ENCODE results near the gene MLEC.

The MLEC gene, protein sequence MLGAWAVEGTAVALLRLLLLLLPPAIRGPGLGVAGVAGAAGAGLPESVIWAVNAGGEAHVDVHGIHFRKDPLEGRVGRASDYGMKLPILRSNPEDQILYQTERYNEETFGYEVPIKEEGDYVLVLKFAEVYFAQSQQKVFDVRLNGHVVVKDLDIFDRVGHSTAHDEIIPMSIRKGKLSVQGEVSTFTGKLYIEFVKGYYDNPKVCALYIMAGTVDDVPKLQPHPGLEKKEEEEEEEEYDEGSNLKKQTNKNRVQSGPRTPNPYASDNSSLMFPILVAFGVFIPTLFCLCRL

DNA sequence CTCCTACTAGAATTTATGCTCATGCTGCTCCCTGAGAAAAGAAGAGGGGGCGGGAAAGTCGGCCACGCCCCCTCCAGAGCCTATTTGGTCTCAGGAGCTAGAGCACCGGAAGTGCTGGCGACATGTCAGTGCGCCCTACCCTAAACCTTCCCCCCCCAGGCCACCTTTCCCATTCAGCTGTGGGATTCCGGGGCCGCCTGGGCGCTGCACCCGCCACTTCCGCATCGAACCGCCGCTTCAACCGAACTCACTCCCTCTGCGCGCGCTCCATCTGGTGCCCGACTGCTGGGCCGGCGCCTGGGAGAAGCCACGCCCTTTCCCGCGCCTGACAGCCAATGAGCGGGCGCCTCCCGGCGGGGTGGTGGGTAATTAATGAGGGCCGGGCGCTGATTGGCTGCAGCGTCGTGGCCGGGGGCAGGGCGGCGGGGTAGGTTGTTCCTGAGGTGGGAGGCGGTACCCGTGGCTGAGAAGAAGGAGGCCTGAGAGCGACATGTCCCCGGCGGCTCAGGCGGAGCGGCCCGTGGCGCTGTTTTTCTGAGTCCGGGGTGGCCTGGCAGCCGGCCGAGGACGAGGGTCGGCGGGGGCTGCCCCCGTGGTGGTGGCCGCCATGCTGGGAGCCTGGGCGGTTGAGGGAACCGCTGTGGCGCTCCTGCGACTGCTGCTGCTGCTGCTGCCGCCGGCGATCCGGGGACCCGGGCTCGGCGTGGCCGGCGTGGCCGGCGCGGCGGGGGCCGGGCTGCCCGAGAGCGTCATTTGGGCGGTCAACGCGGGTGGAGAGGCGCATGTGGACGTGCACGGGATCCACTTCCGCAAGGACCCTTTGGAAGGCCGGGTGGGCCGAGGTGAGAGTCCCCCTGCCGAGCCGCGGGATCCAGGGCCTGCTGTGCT is at the start of gene MLEC:
MLEC (plus strand) TSS at position 460 of the 888 bp plus-strand sequence; CDS start at position 608, 148 bp downstream.
- peak; percentile 94 for DNase-seq

DNA sequence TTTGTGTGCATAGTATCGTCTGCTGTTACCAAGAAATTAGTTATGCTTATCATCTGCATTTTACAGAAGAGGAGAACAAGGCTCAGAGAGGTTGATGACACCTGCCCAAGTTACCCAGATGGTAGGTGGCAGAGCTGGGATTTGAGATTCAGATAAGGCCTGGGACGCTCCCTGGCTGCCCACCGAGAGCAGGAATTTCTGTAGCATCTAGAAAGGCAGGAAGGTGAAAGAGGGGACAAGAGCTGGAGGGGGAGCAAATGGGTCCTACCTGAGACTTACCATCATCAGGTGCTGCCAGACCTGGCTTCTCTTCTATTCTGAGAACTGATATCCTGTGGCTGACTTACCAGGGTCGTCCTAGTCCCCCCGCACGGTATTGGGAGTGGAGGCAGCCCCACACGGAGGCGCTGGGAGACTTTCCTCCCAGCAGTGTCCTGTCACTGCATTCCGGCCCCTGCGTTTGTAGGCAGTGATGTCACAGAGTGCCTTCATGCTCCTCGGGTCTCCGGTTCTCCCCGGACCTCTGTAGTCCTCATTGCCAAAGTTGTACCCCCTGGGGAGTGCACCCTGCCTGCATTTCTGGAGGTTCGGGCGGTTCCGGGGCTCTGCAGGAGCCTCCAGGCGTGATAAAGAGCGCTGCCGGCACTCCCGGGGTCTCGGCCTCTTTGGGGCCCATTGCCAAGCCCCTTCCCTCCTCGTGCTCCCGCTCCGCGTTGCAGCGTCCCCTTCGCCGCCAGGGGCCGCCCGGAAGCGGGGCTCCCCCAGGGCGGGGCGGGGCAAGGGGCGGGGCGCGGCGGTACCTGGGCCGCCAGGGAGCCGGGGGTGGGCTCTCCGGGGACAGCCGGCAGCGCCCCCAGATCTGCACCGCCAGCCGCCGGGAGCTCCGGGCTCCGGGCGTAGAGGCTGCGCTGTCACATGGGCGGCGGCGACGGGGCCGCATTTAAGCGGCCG is 46.9 kb upstream of the MLEC start, which contains the start of gene CABP1:
CABP1 (plus strand) TSS at position 856 of the 951 bp plus-strand sequence; CDS start at position 916, 60 bp downstream.
- DNase-seq: no peak

DNA sequence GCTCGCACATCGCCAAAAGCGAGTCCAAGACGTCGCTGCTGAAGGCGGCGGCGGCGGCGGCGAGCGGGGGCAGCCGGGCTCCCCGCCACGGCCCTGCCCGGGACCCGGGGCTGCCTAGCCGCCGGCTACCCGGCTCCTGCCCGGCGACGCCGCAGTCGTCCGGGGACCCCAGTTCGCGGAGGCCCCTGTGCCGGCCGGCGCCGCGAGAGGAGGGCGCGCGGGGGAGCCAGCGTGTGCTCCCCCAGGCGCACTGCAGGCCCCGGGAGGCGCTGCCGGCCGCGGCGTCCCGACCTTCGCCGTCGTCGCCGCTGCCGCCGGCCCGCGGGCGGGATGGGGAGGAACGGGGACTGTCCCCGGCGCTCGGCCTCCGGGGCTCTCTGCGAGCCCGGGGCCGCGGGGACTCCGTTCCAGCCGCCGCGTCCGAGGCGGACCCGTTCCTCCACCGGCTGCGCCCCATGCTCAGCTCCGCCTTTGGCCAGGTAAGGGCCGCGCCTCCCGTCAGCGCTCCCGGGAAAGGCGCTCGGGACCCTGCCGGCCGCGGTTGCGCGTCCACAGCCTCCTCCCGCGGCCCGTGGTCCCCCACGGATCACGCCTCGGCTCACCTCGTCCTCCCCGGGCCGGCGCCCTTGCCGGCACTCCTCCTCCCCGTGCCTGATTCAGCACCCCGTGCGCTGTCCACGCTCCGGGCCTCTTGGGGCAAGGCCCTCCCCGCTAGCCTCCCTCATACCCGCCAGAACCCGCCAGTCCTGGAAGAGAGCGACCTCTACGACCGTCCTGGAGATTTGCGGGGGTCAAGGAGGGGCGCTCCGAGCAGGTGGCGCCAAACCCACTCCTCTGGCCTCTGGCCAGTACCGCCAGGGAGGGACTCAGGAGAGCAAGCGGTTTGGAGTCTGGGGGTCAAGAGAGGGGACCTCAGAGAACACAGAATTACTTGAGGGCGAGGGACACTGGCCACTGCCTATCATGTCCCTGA is 45.8 kb upstream of the MLEC start:
- no peak for DNase-seq

DNA sequence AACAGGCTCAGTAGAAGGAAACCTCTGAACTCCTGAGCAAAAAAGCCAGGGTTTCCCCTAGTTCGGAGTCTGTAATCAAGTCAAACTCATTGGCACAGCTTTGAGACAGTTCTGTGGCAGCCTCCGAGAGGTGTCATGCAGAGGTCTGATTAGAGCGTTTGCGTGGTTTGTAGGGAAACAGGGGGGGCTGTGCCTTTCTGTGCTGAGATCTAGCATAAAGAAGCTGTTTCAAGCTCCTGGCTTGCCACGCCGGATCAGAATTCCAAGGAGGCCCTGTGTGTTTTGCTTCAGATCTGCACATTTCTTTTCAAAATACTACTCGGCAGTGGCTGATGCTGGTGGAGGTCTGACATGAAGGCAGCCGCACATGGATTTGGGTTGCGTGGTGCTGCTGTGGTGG is 44.8 kb upstream of the MLEC start:
- DNase-seq: no peak

- no peak for DNase-seq
Measured at GRCh38 chr12:120642826-120643225, 44.1 kb upstream of the MLEC start.

DNA sequence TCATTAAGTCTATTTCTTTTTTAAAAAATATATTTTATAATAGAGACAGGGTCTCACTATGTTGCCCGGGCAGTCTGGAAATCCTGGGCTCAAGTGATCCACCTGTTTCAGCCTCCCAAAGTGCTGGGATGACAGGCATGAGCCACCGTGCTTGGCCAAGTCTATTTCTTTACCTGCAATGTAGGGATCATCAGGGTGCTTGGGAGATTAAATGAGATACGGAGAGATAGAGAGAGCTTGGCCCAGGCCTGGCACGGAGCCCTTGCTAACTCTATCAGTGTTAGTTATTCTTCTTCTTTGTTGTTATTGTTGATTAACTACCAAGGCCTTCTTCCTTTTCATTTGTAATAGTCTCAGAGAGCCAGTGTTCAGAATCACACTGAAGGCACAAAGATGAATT is 43.4 kb upstream of the MLEC start:
- no peak for DNase-seq

DNA sequence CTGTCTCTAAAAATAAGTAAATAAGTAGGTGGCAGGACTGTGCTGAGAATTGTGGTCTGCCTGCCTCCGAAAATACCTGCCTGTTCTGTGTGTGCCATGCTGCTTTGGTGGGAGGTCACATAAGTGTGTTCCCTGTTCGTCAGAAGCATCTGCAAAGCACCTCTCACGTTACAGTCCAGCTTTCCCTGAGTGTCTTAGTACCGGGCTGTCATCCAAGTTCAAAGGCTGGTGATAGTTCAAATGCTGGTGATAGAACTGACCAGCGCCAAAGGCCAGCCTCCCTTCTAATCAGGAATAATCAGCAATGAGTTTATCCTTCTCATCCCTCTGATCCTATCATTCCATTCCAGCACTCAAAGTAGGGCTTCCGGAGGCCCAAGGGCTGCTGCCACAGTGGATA is 40.9 kb upstream of the MLEC start:
- no peak for DNase-seq

GRCh38 chr12:120647375-120647755 is 39.6 kb upstream of the MLEC start:
- DNase-seq: no peak

GRCh38 chr12:120649442-120650232 is 37.3 kb upstream of the MLEC start:
- DNase-seq: no peak

DNA sequence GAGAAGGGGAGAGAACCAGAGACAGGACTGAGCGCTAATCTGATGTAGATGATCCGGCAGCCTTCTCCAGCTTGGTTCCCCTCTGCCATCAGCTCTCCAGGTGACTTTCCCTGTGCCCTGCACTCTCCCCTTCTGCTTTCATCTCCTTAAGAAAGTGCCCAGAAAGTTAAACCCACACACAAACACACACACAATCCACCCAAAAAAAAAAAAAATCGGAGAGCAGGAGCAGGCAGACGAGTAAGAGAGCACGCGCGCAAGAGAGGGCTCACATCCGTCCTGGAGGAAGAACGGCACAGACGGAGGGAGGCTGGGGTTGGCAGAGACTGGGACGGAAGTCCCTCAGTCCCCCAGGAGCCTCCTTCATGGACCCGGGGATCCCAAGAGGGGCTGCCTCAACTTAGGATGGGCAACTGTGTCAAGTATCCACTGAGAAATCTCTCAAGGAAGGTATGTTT is 36.7 kb upstream of the MLEC start:
- no peak for DNase-seq

- no peak for DNase-seq
Measured at GRCh38 chr12:120651821-120652220, 35.1 kb upstream of the MLEC start.

DNA sequence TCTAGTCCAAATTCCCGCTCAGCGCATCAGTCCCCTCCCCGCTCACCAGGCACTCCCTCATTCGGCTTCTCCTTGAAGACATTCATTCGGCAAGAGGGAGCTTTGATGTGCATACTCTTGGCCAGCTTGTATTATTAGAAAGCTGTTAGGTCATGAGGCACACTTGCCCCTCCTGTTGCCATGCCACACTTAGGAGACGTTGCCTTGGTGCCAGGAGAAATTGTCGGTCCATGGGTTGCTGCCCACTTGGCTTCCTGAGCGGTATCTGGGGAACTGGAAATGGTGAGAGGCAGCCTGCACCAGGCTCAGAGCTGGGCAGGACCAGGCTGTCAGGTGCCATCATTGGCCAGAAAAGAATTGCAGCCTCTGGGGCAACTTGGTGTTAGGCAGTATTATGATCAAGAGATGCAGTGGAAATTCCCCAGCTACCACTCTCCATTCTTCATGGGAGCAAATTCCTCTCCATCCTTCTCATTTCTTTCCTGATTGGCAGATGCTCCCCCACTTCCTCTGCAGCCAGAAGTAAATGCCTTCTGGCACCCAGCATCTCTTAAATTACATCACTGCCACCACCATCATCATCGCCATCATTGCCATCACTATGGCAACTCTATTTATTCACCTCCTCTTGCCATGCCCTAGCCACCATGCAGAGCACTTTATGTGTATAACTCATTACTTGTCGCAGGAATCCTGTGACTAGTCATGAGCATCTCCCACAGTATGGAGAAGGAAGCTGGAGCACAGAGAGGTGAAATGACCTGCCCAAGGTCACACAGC is 34.1 kb upstream of the MLEC start:
- no peak for DNase-seq

DNA sequence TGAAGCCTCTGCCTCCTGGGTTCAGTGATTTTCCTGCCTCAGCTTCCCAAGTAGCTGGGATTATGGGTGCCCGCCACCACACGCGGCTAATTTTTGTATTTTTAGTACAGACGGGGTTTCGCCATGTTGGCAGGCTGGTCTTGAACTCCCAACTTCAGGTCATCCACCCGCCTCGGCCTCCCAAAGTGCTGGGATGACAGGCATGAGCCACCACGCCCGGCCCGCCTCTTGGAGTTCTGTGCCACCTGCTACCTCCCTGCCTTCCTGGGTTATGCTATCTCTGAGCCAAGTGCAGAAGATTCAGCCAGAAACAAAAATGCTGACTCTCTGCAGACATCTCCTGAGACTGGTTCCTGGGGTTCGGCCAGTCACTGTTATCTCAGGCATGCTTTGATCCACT is 33.3 kb upstream of the MLEC start:
- no peak for DNase-seq

GRCh38 chr12:120654656-120655055 is 32.3 kb upstream of the MLEC start:
- no peak for DNase-seq

DNA sequence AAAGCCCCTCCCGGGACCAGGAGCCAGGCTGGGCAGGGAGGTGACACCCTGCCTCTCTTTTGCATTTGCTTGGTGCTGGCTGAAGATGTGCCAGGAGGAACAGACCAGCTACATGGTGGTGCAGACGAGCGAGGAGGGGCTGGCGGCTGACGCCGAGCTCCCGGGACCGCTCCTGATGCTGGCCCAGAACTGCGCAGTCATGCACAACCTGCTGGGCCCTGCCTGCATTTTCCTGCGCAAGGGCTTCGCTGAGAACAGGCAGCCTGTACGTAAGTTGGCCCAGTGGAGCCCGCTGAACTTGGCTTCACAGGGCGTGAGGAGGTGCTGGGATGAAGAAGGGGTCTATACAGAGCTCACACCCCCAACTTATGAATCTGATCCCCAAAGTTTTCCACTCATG is 30.9 kb upstream of the MLEC start:
- DNase-seq: no peak

DNA sequence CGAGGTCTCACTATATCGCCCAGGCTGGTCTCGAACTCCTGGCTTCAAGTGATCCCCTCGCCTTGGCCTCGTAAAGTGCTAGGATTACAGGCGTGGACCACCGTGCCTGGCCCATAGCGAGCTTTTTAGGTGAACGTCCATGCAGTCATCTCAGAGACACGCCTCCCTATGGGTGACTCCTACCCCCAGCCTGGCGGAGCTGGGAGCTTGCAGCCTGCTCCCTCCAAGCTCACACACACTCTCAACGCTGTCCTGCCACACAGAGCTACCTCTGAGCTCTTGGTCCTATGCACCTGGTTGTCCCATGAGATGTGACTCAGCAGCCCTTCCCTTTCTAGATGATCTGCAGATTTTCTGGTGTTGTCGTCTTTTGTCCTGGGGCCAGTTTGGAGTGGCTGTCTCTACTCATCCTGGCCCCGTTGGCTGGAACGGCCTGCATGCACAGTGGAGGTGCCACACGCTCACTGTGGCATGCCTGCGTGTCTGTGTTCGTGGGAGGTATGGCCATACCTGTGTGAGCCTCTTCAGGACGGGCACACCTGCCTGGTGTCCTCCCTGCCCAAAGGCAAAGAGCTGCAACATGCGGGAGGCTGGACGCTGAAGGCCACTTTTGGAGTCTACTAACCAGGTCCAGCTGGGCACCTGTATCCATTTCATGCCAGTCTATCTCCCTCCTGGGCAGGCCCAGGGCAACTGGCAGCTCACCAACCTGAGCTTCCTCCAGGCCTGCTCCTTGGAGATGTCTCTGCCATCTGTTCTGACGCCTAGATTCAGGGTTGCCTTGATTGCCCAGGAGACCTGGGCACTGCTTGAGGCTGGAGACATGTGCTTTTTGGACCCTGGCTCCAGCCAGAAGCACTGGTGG is 28.4 kb upstream of the MLEC start:
- no peak for DNase-seq

DNA sequence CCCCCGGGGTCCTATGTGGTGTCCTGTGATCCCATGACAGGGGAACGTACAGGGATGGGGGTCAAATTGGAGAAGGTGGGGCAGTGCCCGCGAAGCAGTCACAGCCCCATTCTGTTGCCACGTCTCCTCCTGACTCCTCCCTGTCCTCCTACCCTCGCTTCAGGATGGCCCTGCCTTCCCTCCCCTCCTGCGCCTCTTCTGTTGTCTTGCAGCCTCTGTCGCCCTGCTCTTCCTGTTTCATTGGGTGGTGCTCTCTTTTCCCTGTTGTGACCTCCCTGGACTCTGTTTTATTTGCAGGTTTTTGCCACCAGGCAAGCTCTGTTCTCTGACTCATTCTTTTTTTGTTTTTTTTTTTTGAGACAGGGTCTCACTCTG is 27.8 kb upstream of the MLEC start:
- no peak for DNase-seq

DNA sequence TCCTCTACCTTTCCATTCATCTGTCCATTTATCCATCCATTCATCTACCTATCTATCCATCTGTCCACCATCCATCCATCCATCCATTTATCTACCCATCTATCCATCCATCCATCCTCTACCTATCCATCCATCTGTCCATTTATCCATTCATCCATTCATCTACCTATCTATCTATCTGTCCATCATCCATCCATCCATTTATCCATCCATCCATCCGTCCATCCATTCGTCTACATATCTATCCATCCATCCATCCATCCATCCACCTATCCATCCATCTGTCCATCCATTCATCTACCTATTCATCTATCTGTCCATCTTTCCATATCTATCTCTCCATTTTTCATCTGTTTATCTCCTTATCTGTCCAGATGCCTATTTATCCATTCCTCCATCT is 25.5 kb upstream of the MLEC start:
- no peak for DNase-seq

DNA sequence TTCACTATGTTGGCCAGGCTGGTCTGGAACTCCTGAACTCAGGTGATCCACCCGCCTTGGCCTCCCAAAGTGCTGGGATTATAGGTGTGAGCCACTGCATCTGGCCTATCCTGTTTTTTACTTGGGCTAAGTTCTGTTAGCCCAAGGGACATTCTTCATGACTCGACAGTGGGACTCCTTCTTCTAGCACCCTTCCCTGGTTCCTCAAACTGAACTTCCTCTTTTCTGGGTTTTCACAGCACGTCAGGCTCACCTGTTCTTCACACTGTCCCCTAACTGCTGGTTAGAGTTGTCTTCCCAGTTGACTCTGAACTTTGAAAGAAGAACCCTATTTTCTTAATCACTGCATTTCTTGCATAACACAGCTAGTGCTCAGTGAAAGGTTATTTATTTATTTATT is 24.1 kb upstream of the MLEC start:
- no peak for DNase-seq
